ENCODE measurements around the gene MTAP. TPM values are rescaled to one million over a fixed set of nuclear protein-coding genes. Genes with fewer than 3 reads are reported as not detected.

Gene MTAP
- total and polyA plus RNA-seq, 2 donors (not counting 1 experiment from before 2014, with no cell fraction given), result 9.8 to 38.4 TPM

DNA sequence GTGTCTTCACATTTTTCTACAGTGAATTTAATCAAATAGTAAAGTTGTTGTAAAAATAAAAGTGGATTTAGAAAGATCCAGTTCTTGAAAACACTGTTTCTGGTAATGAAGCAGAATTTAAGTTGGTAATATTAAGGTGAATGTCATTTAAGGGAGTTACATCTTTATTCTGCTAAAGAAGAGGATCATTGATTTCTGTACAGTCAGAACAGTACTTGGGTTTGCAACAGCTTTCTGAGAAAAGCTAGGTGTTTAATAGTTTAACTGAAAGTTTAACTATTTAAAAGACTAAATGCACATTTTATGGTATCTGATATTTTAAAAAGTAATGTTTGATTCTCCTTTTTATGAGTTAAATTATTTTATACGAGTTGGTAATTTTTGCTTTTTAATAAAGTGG, 60.4 kb downstream of the MTAP start:
- DNase-seq (no peak), ATAC-seq (ENCODE audit: low read depth) (no peak)
- Mint-ChIP-seq H3K9me3 (ENCODE audit: insufficient read depth) (no peaks in the 10 kb centered on the region), H3K27ac (no peak overlapping the region), H3K4me1 (peaks cover 11% of the 10 kb centered on the region), H3K27me3 (no peaks in the 10 kb centered on the region), H3K4me3 (no peak overlapping the region)
- Histone ChIP-seq H3K4me3 (ENCODE audit: control extremely low read depth in 1 of 5, extremely low read depth in 1 of 5, insufficient read depth in 1 of 5, low read depth in 2 of 5, low read length in 4 of 5) (no peak overlapping the region), H3K4me2 (replicated peaks; ENCODE audit: low read depth, low read length, poor library complexity, severe bottlenecking) (no peak overlapping the region), H4K20me1 (ENCODE audit: control insufficient read depth, insufficient read depth, low read length, poor library complexity, severe bottlenecking) (no peaks in the 10 kb centered on the region), H2AFZ (ENCODE audit: insufficient read depth, low read depth, low read length, poor library complexity, severe bottlenecking) (no peak overlapping the region), H3K27ac (ENCODE audit: low read length in 2 of 2) (no peak overlapping the region), H3K36me3 (replicated peaks in 1 of 2; ENCODE audit: control extremely low read depth in 1 of 2, control insufficient read depth in 1 of 2, extremely low read depth in 1 of 2, insufficient read depth in 2 of 2, low read length in 1 of 2) (peaks cover 0 to 47% of the 10 kb centered on the region in 2 experiments), H3K79me2 (ENCODE audit: control insufficient read depth, insufficient read depth, low read length) (no peaks in the 10 kb centered on the region), H3K27me3 (replicated peaks in 1 of 4; ENCODE audit: control extremely low read depth in 1 of 4, control insufficient read depth in 3 of 4, insufficient read depth in 4 of 4, low read length in 3 of 4) (no peaks in the 10 kb centered on the region), H3K9me3 (ENCODE audit: control extremely low read depth in 1 of 3, control insufficient read depth in 2 of 3, insufficient read depth in 1 of 3, low read length in 2 of 3) (peaks cover 0 to 5% (median 0%) of the 10 kb centered on the region in 3 donors), H3K9ac (ENCODE audit: low read length) (no peak overlapping the region), H3K4me1 (ENCODE audit: control insufficient read depth in 2 of 2, insufficient read depth in 2 of 2, low read length in 2 of 2) (peaks cover 0 to 10% of the 10 kb centered on the region in 2 donors)
- TF ChIP-seq, protein P1, sequence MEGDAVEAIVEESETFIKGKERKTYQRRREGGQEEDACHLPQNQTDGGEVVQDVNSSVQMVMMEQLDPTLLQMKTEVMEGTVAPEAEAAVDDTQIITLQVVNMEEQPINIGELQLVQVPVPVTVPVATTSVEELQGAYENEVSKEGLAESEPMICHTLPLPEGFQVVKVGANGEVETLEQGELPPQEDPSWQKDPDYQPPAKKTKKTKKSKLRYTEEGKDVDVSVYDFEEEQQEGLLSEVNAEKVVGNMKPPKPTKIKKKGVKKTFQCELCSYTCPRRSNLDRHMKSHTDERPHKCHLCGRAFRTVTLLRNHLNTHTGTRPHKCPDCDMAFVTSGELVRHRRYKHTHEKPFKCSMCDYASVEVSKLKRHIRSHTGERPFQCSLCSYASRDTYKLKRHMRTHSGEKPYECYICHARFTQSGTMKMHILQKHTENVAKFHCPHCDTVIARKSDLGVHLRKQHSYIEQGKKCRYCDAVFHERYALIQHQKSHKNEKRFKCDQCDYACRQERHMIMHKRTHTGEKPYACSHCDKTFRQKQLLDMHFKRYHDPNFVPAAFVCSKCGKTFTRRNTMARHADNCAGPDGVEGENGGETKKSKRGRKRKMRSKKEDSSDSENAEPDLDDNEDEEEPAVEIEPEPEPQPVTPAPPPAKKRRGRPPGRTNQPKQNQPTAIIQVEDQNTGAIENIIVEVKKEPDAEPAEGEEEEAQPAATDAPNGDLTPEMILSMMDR (IDR thresholded peaks at IDR 0.05), result no peak
- no peak for TF ChIP-seq EZH2 (IDR thresholded peaks at IDR 0.05; ENCODE audit: borderline replicate concordance, insufficient read depth, low read depth, low read length, poor library complexity, severe bottlenecking)
- CTCF ChIA-PET, result no interaction called here
- intact Hi-C loops (cut with micrococcal nuclease), result loop anchor here (10.0 kb wide), 1 partner anchor 62 kb away; no protein-coding TSS in a partner anchor
- POLR2A ChIA-PET, result no interaction called here
- WGBS (ENCODE audit: insufficient coverage), result no CpG with 5 or more reads among the region's 1 CpG

DNA sequence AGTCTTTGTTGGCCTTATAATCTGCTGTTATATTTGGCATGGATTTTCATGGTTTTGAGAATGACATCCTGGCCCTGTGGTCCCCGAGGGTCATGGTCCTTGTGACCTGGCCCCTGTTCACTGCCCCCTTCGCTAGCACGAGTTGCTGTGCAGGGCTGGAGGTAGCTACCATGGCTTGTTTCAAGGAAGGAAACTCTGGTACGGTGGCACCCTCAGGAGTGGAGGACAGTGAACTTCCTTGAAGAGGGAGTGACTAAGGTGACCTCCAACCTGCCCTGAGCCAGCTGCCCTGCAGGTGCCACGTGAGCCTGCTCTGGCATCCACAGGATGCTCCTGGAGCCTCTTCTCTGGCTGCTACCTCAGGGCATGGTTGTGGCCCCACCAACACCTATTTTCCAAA, 62.1 kb downstream of the MTAP start:
- H4K20me1 ChIP-seq (ENCODE audit: control insufficient read depth, insufficient read depth, low read length, poor library complexity, severe bottlenecking), result no peaks in the 10 kb centered on the region
- no peak overlapping the region for H3K9ac ChIP-seq (ENCODE audit: low read length)
- H3K4me3 Mint-ChIP-seq, result no peak overlapping the region
- H3K27ac ChIP-seq (ENCODE audit: low read length in 2 of 2), result no peak overlapping the region
- ChIA-PET CTCF (no interaction called here), POLR2A (no interaction called here)
- 97% methylated on average over 5 of the region's 5 CpGs for WGBS (ENCODE audit: insufficient coverage)
- no peak overlapping the region for H3K4me3 ChIP-seq (ENCODE audit: control extremely low read depth in 1 of 5, extremely low read depth in 1 of 5, insufficient read depth in 1 of 5, low read depth in 2 of 5, low read length in 4 of 5)
- H2AFZ ChIP-seq (ENCODE audit: insufficient read depth, low read depth, low read length, poor library complexity, severe bottlenecking), result no peak overlapping the region
- H3K4me1 Mint-ChIP-seq, result peaks cover 11% of the 10 kb centered on the region
- peaks cover 0 to 34% of the 10 kb centered on the region in 2 experiments for H3K36me3 ChIP-seq (replicated peaks in 1 of 2; ENCODE audit: control extremely low read depth in 1 of 2, control insufficient read depth in 1 of 2, extremely low read depth in 1 of 2, insufficient read depth in 2 of 2, low read length in 1 of 2)
- ATAC-seq (ENCODE audit: low read depth) (no peak), DNase-seq (no peak)
- no peak overlapping the region for H3K27ac Mint-ChIP-seq
- no peaks in the 10 kb centered on the region for H3K79me2 ChIP-seq (ENCODE audit: control insufficient read depth, insufficient read depth, low read length)
- H3K9me3 ChIP-seq (ENCODE audit: control extremely low read depth in 1 of 3, control insufficient read depth in 2 of 3, insufficient read depth in 1 of 3, low read length in 2 of 3), result peaks cover 0 to 5% (median 0%) of the 10 kb centered on the region in 3 donors
- TF ChIP-seq EZH2 (IDR thresholded peaks at IDR 0.05; ENCODE audit: borderline replicate concordance, insufficient read depth, low read depth, low read length, poor library complexity, severe bottlenecking), result no peak
- TF ChIP-seq, protein P1 (IDR thresholded peaks at IDR 0.05), result no peak
- no peaks in the 10 kb centered on the region for H3K9me3 Mint-ChIP-seq (ENCODE audit: insufficient read depth)
- intact Hi-C loops (cut with micrococcal nuclease), result loop anchor here (10.0 kb wide), 1 partner anchor 60 kb away; no protein-coding TSS in a partner anchor
- no peak overlapping the region for H3K4me2 ChIP-seq (replicated peaks; ENCODE audit: low read depth, low read length, poor library complexity, severe bottlenecking)
- H3K4me1 ChIP-seq (ENCODE audit: control insufficient read depth in 2 of 2, insufficient read depth in 2 of 2, low read length in 2 of 2), result peaks cover 0 to 10% of the 10 kb centered on the region in 2 donors
- H3K27me3 Mint-ChIP-seq, result no peaks in the 10 kb centered on the region
- H3K27me3 ChIP-seq (replicated peaks in 1 of 4; ENCODE audit: control extremely low read depth in 1 of 4, control insufficient read depth in 3 of 4, insufficient read depth in 4 of 4, low read length in 3 of 4), result no peaks in the 10 kb centered on the region

All from B cell (primary cell).